H9 (cell line): ENCODE measurements around the gene ANKRD2. TPM values are rescaled to one million over a fixed set of nuclear protein-coding genes. Genes with fewer than 3 reads are reported as not detected.

ENCODE experiments used
- DNase-seq: peaks from one replicate; pipeline ENCODE4 v3.0.0-alpha.2; 2017
- H2AFZ ChIP-seq: one replicate; pipeline ENCODE4 v1.6.1; 2013; ENCODE audit warnings: mild to moderate bottlenecking, low read length, control low read depth, moderate library complexity
- H2AK5ac ChIP-seq: 2 replicates; pipeline ENCODE4 v1.6.1; 2013; ENCODE audit warnings: low read length, control low read depth, mixed read lengths; ENCODE audit not compliant: insufficient read length
- H2BK120ac ChIP-seq: one replicate; pipeline ENCODE4 v1.6.1; 2013; ENCODE audit warnings: low read depth, mild to moderate bottlenecking, low read length, control low read depth, inconsistent platforms; ENCODE audit not compliant: poor library complexity, severe bottlenecking
- H2BK12ac ChIP-seq: 2 replicates; pipeline ENCODE4 v1.6.1; 2013; ENCODE audit warnings: low read length, control low read depth, mixed read lengths, low read depth; ENCODE audit not compliant: insufficient read length
- H2BK15ac ChIP-seq: 2 replicates; pipeline ENCODE4 v1.6.1; 2013; ENCODE audit warnings: low read depth, low read length, control low read depth
- H2BK20ac ChIP-seq: one replicate; pipeline ENCODE4 v1.6.1; 2013; ENCODE audit warnings: low read depth, mild to moderate bottlenecking, low read length, control low read depth, inconsistent platforms; ENCODE audit not compliant: poor library complexity, severe bottlenecking
- H2BK5ac ChIP-seq: 2 replicates; pipeline ENCODE4 v1.6.1; 2013; ENCODE audit warnings: low read length, control low read depth, mixed read lengths; ENCODE audit not compliant: insufficient read length
- H3K14ac ChIP-seq: 2 replicates; pipeline ENCODE4 v1.6.1; 2013; ENCODE audit warnings: low read length, control low read depth; ENCODE audit not compliant: insufficient read depth
- H3K18ac ChIP-seq: 2 replicates; pipeline ENCODE4 v1.6.1; 2013; ENCODE audit warnings: low read depth, mild to moderate bottlenecking, mixed read lengths, low read length, control low read depth; ENCODE audit not compliant: insufficient read length
- H3K23ac ChIP-seq: 2 replicates; pipeline ENCODE4 v1.6.1; 2013; ENCODE audit warnings: low read length, control low read depth, mixed read lengths, low read depth; ENCODE audit not compliant: insufficient read length
- H3K23me2 ChIP-seq: 2 replicates; pipeline ENCODE4 v1.6.1; 2013; ENCODE audit warnings: low read depth, mild to moderate bottlenecking, mixed read lengths, low read length, control low read depth; ENCODE audit not compliant: insufficient read length, poor library complexity, severe bottlenecking
- H3K27ac ChIP-seq: 2 replicates; pipeline ENCODE4 v1.5.1; 2013; ENCODE audit warnings: low read length, control low read depth, mixed read lengths, low read depth; ENCODE audit not compliant: insufficient read length
- H3K27me3 ChIP-seq: 2 replicates; pipeline ENCODE4 v1.6.1; 2013; ENCODE audit warnings: low read length, control low read depth, inconsistent platforms; ENCODE audit not compliant: insufficient read depth
- H3K4ac ChIP-seq: 2 replicates; pipeline ENCODE4 v1.6.1; 2013; ENCODE audit warnings: low read depth, mild to moderate bottlenecking, control low read depth, inconsistent platforms, low read length, moderate library complexity
- H3K4me1 ChIP-seq: 2 replicates; pipeline ENCODE4 v1.6.1; 2013; ENCODE audit warnings: low read length, control low read depth, inconsistent platforms; ENCODE audit not compliant: insufficient read depth
- H3K4me2 ChIP-seq: 2 replicates; pipeline ENCODE4 v1.6.1; 2013; ENCODE audit warnings: low read length, control low read depth, mixed read lengths; ENCODE audit not compliant: insufficient read length, insufficient read depth
- H3K56ac ChIP-seq: 2 replicates; pipeline ENCODE4 v1.6.1; 2013; ENCODE audit warnings: low read depth, mild to moderate bottlenecking, mixed read lengths, low read length, control low read depth; ENCODE audit not compliant: insufficient read length
- H3K79me1 ChIP-seq: 2 replicates; pipeline ENCODE4 v1.6.1; 2013; ENCODE audit warnings: low read depth, mild to moderate bottlenecking, moderate library complexity, low read length, control low read depth, inconsistent platforms; ENCODE audit not compliant: insufficient read depth, poor library complexity, severe bottlenecking
- H3K79me2 ChIP-seq: 2 replicates; pipeline ENCODE4 v1.6.1; 2013; ENCODE audit warnings: low read length, control low read depth, inconsistent platforms; ENCODE audit not compliant: insufficient read depth
- H3K9ac ChIP-seq: 2 replicates; pipeline ENCODE4 v1.6.1; 2013; ENCODE audit warnings: low read length, control low read depth, mixed read lengths; ENCODE audit not compliant: insufficient read length; ENCODE audit errors: extremely low read depth
- H3K9me3 ChIP-seq: one replicate; pipeline ENCODE4 v1.6.1; 2013; ENCODE audit warnings: low read depth, low read length, inconsistent platforms; ENCODE audit not compliant: control insufficient read depth
- H3T11ph ChIP-seq: one replicate; pipeline ENCODE4 v1.6.1; 2013; ENCODE audit warnings: mild to moderate bottlenecking, low read length, control low read depth, inconsistent platforms
- H4K20me1 ChIP-seq: one replicate; pipeline ENCODE4 v1.6.1; 2013; ENCODE audit not compliant: control insufficient read depth, insufficient read length, insufficient read depth
- H4K5ac ChIP-seq: 2 replicates; pipeline ENCODE4 v1.6.1; 2013; ENCODE audit warnings: low read depth, mild to moderate bottlenecking, mixed read lengths, low read length, control low read depth; ENCODE audit not compliant: insufficient read length
- H4K8ac ChIP-seq: replicated peaks from 2 replicates; pipeline ENCODE4 v1.6.1; 2013; ENCODE audit warnings: low read length, control low read depth, mixed read lengths, low read depth; ENCODE audit not compliant: insufficient read length
- H4K91ac ChIP-seq: 2 replicates; pipeline ENCODE4 v1.6.1; 2013; ENCODE audit warnings: low read depth, mild to moderate bottlenecking, moderate library complexity, mixed read lengths, low read length, control low read depth; ENCODE audit not compliant: insufficient read length
- H3K27ac Mint-ChIP-seq, 3 experiments: 2 replicates in 2 of 3; 3 replicates in 1 of 3; pipeline ENCODE4 v1.8.0; 2020 to 2021; ENCODE audit warnings: mixed read lengths in 3 of 3, mild to moderate bottlenecking in 1 of 3, moderate library complexity in 1 of 3
- H3K27me3 Mint-ChIP-seq: 2 replicates; pipeline ENCODE4 v1.8.0; 2021; ENCODE audit warnings: low read depth, mild to moderate bottlenecking, moderate library complexity, mixed read lengths
- H3K36me3 Mint-ChIP-seq, 3 experiments: 2 replicates in 2 of 3; 3 replicates in 1 of 3; pipeline ENCODE4 v1.8.0; 2020 to 2021; ENCODE audit warnings: low read depth in 3 of 3, mixed read lengths in 3 of 3; ENCODE audit not compliant: insufficient read depth in 1 of 3
- H3K4me1 Mint-ChIP-seq, 2 experiments: 2 replicates each; pipeline ENCODE4 v1.8.0; 2020; ENCODE audit warnings: mixed read lengths in 2 of 2
- H3K4me3 Mint-ChIP-seq, 2 experiments: 2 replicates in 1 of 2; 3 replicates in 1 of 2; pipeline ENCODE4 v1.8.0; 2020 to 2021; ENCODE audit warnings: mild to moderate bottlenecking in 2 of 2, mixed read lengths in 2 of 2, moderate library complexity in 1 of 2
- H3K9me3 Mint-ChIP-seq, 2 experiments: 2 replicates in 1 of 2; 3 replicates in 1 of 2; pipeline ENCODE4 v1.8.0; 2020; ENCODE audit warnings: mild to moderate bottlenecking in 2 of 2, mixed read lengths in 2 of 2, moderate library complexity in 1 of 2
- WGBS: extraction: QIAGEN DNeasy Blood & Tissue Kit; methylation state at CpG from one replicate; pipeline ENCODE4 v1.1.7; 2013; ENCODE audit warnings: missing lambda C conversion rate, low lambda C conversion rate, mixed read lengths; ENCODE audit not compliant: insufficient read length; ENCODE audit errors: extremely low coverage; 5-methylcytosine and 5-hydroxymethylcytosine counted together
- total RNA-seq: library from RNA; stranded (reverse); gene quantifications from 2 replicates; pipeline ENCODE4 v1.2.1, GENCODE V29; 2021
- TF ChIP-seq, protein P1 (sequence below): fragments of 200-600 bp; sonication (generic); conservative IDR thresholded peaks from 3 replicates; pipeline ENCODE4 v1.8.0; 2021; ENCODE audit warnings: antibody characterized with exemption, mild to moderate bottlenecking

ANKRD2 gene
- total RNA-seq, 1 experiment from 2014 or later: not detected

- H3K79me2 ChIP-seq: no peaks in the 10 kb centered on the region
- H4K8ac ChIP-seq: no peak overlapping the region
- no peak overlapping the region for H3K18ac ChIP-seq
- H3K4me1 ChIP-seq: no peaks in the 10 kb centered on the region
- H3K23me2 ChIP-seq: no peaks in the 10 kb centered on the region
- no peak overlapping the region for H2BK15ac ChIP-seq
- H3K27ac ChIP-seq: no peak overlapping the region
- no peaks in the 10 kb centered on the region for H3K9me3 Mint-ChIP-seq
- no peak overlapping the region for H2BK120ac ChIP-seq
- H2AK5ac ChIP-seq: no peak overlapping the region
- H2BK20ac ChIP-seq: no peak overlapping the region
- no peak for DNase-seq
- H3T11ph ChIP-seq: no peak overlapping the region
- no peak overlapping the region for H3K4ac ChIP-seq
- H3K27me3 ChIP-seq: no peaks in the 10 kb centered on the region
- H3K14ac ChIP-seq: no peak overlapping the region
- H3K27ac Mint-ChIP-seq: peak overlapping the region in 1 of 3 experiments; percentile 51; a peak in 1 of 7 replicates
- TF ChIP-seq, protein P1, sequence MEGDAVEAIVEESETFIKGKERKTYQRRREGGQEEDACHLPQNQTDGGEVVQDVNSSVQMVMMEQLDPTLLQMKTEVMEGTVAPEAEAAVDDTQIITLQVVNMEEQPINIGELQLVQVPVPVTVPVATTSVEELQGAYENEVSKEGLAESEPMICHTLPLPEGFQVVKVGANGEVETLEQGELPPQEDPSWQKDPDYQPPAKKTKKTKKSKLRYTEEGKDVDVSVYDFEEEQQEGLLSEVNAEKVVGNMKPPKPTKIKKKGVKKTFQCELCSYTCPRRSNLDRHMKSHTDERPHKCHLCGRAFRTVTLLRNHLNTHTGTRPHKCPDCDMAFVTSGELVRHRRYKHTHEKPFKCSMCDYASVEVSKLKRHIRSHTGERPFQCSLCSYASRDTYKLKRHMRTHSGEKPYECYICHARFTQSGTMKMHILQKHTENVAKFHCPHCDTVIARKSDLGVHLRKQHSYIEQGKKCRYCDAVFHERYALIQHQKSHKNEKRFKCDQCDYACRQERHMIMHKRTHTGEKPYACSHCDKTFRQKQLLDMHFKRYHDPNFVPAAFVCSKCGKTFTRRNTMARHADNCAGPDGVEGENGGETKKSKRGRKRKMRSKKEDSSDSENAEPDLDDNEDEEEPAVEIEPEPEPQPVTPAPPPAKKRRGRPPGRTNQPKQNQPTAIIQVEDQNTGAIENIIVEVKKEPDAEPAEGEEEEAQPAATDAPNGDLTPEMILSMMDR: no peak
- peaks cover 11 to 16% of the 10 kb centered on the region in 2 experiments for H3K4me1 Mint-ChIP-seq
- H3K27me3 Mint-ChIP-seq: no peaks in the 10 kb centered on the region
- H2BK5ac ChIP-seq: no peak overlapping the region
- WGBS: no CpG with 5 or more reads among the region's 5 CpGs
- H3K23ac ChIP-seq: no peak overlapping the region
- H4K91ac ChIP-seq: no peak overlapping the region
- no peaks in the 10 kb centered on the region for H3K9me3 ChIP-seq
- H3K79me1 ChIP-seq: no peaks in the 10 kb centered on the region
- no peak overlapping the region for H3K56ac ChIP-seq
- no peak overlapping the region for H3K4me2 ChIP-seq
- H3K9ac ChIP-seq: no peak overlapping the region
- H4K20me1 ChIP-seq: no peaks in the 10 kb centered on the region
- H4K5ac ChIP-seq: no peak overlapping the region
- H3K4me3 Mint-ChIP-seq: no peak overlapping the region
- no peak overlapping the region for H2BK12ac ChIP-seq
- H2AFZ ChIP-seq: no peak overlapping the region
- peaks cover 0 to 12% (median 0%) of the 10 kb centered on the region in 3 experiments; a peak in 3 of 7 replicates for H3K36me3 Mint-ChIP-seq
Measured at GRCh38 chr10:97570789-97571471, 1.6 kb upstream of the ANKRD2 start.
